Kidney epithelial cell (primary cell): ENCODE measurements around the gene PTPRE. TPM values are rescaled to one million over a fixed set of nuclear protein-coding genes. Genes with fewer than 3 reads are reported as not detected.
A peak's percentile ranks its signal among the peaks of the same experiment; 100 is the strongest.

ENCODE experiments used
- DNase-seq: peaks from one replicate; pipeline ENCODE4 v3.0.0-alpha.2; 2010; ENCODE audit warnings: low read depth
- H3K27me3 ChIP-seq: 2 replicates; pipeline ENCODE4 v1.6.0; 2011; ENCODE audit warnings: low read length; ENCODE audit not compliant: control insufficient read depth, insufficient read depth
- H3K36me3 ChIP-seq: 2 replicates; pipeline ENCODE4 v1.5.1; 2011; ENCODE audit warnings: low read length; ENCODE audit not compliant: control insufficient read depth, insufficient read depth
- H3K4me3 ChIP-seq: 2 replicates; pipeline ENCODE4 v1.5.1; 2011; ENCODE audit warnings: low read depth, mild to moderate bottlenecking, control low read depth, low read length
- total RNA-seq: library from RNA; depleted of rRNA; stranded (reverse); fragments of >200 nt; gene quantifications from 2 replicates; pipeline ENCODE4 v1.2.3, GENCODE V29; 2015
- TF ChIP-seq, protein P1 (sequence below): IDR thresholded peaks from 2 replicates; pipeline ENCODE4 v1.5.1; 2011; ENCODE audit warnings: mild to moderate bottlenecking, moderate library complexity, low read length, control low read depth, inconsistent platforms; ENCODE audit not compliant: insufficient read depth, poor library complexity, severe bottlenecking

PTPRE gene
- total RNA-seq, 1 donor from 2014 or later: 10.3 TPM

DNA sequence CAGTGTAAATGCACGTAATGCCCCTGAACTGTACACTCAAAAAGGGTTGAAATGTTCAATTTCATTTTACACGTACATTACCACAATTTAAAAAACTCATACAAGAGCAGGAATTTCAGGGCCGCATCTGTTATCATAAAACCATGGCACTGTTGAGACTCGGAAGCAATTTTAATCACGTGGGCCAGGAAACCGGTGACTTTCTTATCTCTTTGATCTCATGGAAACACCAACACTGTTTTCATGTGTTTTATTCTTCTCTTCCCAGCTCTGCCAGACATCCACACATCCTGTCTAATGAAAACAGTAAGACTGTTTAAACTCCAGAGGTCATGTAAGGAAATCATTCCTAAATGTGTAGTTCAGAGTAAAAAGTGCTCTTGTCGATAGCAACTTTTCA, 35.9 kb downstream of the PTPRE start:
- TF ChIP-seq, protein P1, sequence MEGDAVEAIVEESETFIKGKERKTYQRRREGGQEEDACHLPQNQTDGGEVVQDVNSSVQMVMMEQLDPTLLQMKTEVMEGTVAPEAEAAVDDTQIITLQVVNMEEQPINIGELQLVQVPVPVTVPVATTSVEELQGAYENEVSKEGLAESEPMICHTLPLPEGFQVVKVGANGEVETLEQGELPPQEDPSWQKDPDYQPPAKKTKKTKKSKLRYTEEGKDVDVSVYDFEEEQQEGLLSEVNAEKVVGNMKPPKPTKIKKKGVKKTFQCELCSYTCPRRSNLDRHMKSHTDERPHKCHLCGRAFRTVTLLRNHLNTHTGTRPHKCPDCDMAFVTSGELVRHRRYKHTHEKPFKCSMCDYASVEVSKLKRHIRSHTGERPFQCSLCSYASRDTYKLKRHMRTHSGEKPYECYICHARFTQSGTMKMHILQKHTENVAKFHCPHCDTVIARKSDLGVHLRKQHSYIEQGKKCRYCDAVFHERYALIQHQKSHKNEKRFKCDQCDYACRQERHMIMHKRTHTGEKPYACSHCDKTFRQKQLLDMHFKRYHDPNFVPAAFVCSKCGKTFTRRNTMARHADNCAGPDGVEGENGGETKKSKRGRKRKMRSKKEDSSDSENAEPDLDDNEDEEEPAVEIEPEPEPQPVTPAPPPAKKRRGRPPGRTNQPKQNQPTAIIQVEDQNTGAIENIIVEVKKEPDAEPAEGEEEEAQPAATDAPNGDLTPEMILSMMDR: no peak
- no peak overlapping the region for H3K4me3 ChIP-seq
- DNase-seq: no peak
- H3K27me3 ChIP-seq: no peaks in the 10 kb centered on the region
- H3K36me3 ChIP-seq: no peaks in the 10 kb centered on the region

GRCh38 chr10:127943336-127943910, 36.5 kb downstream of the PTPRE start:
- Histone ChIP-seq H3K36me3 (no peaks in the 10 kb centered on the region), H3K27me3 (no peaks in the 10 kb centered on the region), H3K4me3 (no peak overlapping the region)
- TF ChIP-seq, protein P1: no peak
- no peak for DNase-seq

GRCh38 chr10:127944256-127944655, 37.4 kb downstream of the PTPRE start:
- no peak overlapping the region for H3K4me3 ChIP-seq
- H3K36me3 ChIP-seq: no peaks in the 10 kb centered on the region
- no peaks in the 10 kb centered on the region for H3K27me3 ChIP-seq
- TF ChIP-seq, protein P1: no peak
- no peak for DNase-seq

GRCh38 chr10:127945341-127945758, 38.4 kb downstream of the PTPRE start:
- Histone ChIP-seq H3K36me3 (no peaks in the 10 kb centered on the region), H3K4me3 (no peak overlapping the region), H3K27me3 (no peaks in the 10 kb centered on the region)
- TF ChIP-seq, protein P1: no peak
- DNase-seq: peak; percentile 55

GRCh38 chr10:127945948-127946711, 39.2 kb downstream of the PTPRE start:
- no peak for DNase-seq
- TF ChIP-seq, protein P1: no peak
- H3K36me3 ChIP-seq: no peaks in the 10 kb centered on the region
- H3K4me3 ChIP-seq: no peak overlapping the region
- H3K27me3 ChIP-seq: no peaks in the 10 kb centered on the region
